SK-N-SH (cell line): ENCODE data around the gene FAF2. TPM values are rescaled to one million over a fixed set of nuclear protein-coding genes. Genes with fewer than 3 reads are reported as not detected.

Experiments used
- CTCF ChIA-PET: fragments of 300-600, 350-600 bp; formaldehyde crosslinking; extraction: SDS; loops from one replicate; lab custom pipeline; 2021; lab: Yijun Ruan, JAX
- POLR2A ChIA-PET: fragments of 350-600 bp; sonication (Branson Sonifier 250); formaldehyde crosslinking; extraction: SDS; loops from one replicate; lab custom pipeline; 2020; ENCODE audit warnings: antibody characterized with exemption, inconsistent platforms; lab: Yijun Ruan, JAX
- DNase-seq: peaks from one replicate; pipeline ENCODE4 v3.0.0; 2012
- H2AFZ ChIP-seq: fragments of 200-600 bp; sonication (generic); 2 replicates; pipeline ENCODE4 v1.8.1; 2016; ENCODE audit warnings: antibody characterized with exemption, mild to moderate bottlenecking, low read depth
- H3F3A ChIP-seq: fragments of 200-600 bp; sonication (generic); replicated peaks from 2 replicates; pipeline ENCODE3; 2016; ENCODE audit warnings: antibody characterized with exemption, mild to moderate bottlenecking; ENCODE audit not compliant: insufficient read depth
- H3K27ac ChIP-seq, 2 experiments: fragments of 200-500 bp in 1 of 2; fragments of 200-600 bp in 1 of 2; sonication (Bioruptor generic) in 1 of 2; sonication (generic), shearing (Covaris generic) in 1 of 2; 2 replicates each; pipeline versions ENCODE4 v1.5.1 to v1.6.1; 2014 to 2016; ENCODE audit warnings: low read depth in 2 of 2, inconsistent platforms in 1 of 2, low read length in 1 of 2, mild to moderate bottlenecking in 1 of 2, mixed read lengths in 1 of 2
- H3K27me3 ChIP-seq: fragments of 200-600 bp; sonication (generic), shearing (Covaris generic); 2 replicates; pipeline ENCODE4 v1.6.1; 2016; ENCODE audit warnings: mixed run types; ENCODE audit not compliant: insufficient read depth
- H3K36me3 ChIP-seq, 2 experiments: fragments of 200-500 bp in 1 of 2; fragments of 200-600 bp in 1 of 2; sonication (Bioruptor generic) in 1 of 2; sonication (generic) in 1 of 2; replicated peaks in 1 of 2; 2 replicates each; pipeline versions ENCODE3 to v1.5.1; 2014 to 2016; ENCODE audit warnings: low read length in 1 of 2, mild to moderate bottlenecking in 1 of 2; ENCODE audit not compliant: insufficient read depth in 2 of 2, control insufficient read depth in 1 of 2
- H3K4me1 ChIP-seq, 2 experiments: fragments of 200-500 bp in 1 of 2; fragments of 200-600 bp in 1 of 2; sonication (Bioruptor generic) in 1 of 2; sonication (generic), shearing (Covaris generic) in 1 of 2; 2 replicates each; pipeline versions ENCODE4 v1.5.1 to v1.6.1; 2014 to 2016; ENCODE audit warnings: low read depth in 1 of 2, low read length in 1 of 2, mixed run types in 1 of 2; ENCODE audit not compliant: insufficient read depth in 2 of 2, control insufficient read depth in 1 of 2
- H3K4me2 ChIP-seq: fragments of 200-600 bp; sonication (generic), shearing (Covaris generic); 2 replicates; pipeline ENCODE4 v1.6.1; 2017; ENCODE audit warnings: mixed run types
- H3K4me3 ChIP-seq, 2 experiments: fragments of 200-500 bp in 1 of 2; fragments of 200-600 bp in 1 of 2; sonication (Bioruptor generic) in 1 of 2; sonication (generic), shearing (Covaris generic) in 1 of 2; 2 replicates each; pipeline versions ENCODE4 v1.5.1 to v1.8.1; 2014 to 2016; ENCODE audit warnings: low read depth in 2 of 2, inconsistent platforms in 1 of 2, low read length in 1 of 2, mild to moderate bottlenecking in 1 of 2, mixed read lengths in 1 of 2, moderate library complexity in 1 of 2
- H3K79me2 ChIP-seq: fragments of 200-600 bp; sonication (generic); 2 replicates; pipeline ENCODE4 v1.8.1; 2017; ENCODE audit warnings: mild to moderate bottlenecking; ENCODE audit not compliant: insufficient read depth
- H3K9ac ChIP-seq: fragments of 200-600 bp; sonication (generic); 2 replicates; pipeline ENCODE4 v1.6.1; 2017; ENCODE audit warnings: mixed run types
- H3K9me2 ChIP-seq: fragments of 200-600 bp; sonication (generic); 2 replicates; pipeline ENCODE4 v1.6.1; 2017; ENCODE audit warnings: mixed run types
- H3K9me3 ChIP-seq: fragments of 200-600 bp; sonication (generic); 2 replicates; pipeline ENCODE4 v1.6.1; 2017; ENCODE audit warnings: mixed run types, mild to moderate bottlenecking, moderate library complexity
- H4K20me1 ChIP-seq: fragments of 200-600 bp; sonication (generic); 2 replicates; pipeline ENCODE4 v1.6.1; 2017; ENCODE audit warnings: mild to moderate bottlenecking, mixed run types; ENCODE audit not compliant: insufficient read depth
- CHD2 ChIP-seq: fragments of 150-350 bp; IDR thresholded peaks from 2 replicates; pipeline ENCODE4 v1.6.1; 2018; ENCODE audit warnings: low read length; ENCODE audit not compliant: partially characterized antibody
- CTCF ChIP-seq: fragments of 200-600 bp; sonication (generic); IDR thresholded peaks from 2 replicates; pipeline ENCODE4 v1.6.1; 2017; ENCODE audit warnings: antibody characterized with exemption, mild to moderate bottlenecking, moderate library complexity
- ELF1 ChIP-seq: IDR thresholded peaks from 2 replicates; pipeline ENCODE4 v1.4.0; 2012
- EP300 ChIP-seq, 2 experiments: IDR thresholded peaks; 2 replicates each; pipeline versions ENCODE4 v1.4.0 to v1.6.1; 2012; ENCODE audit warnings: borderline replicate concordance in 1 of 2, low read depth in 1 of 2, low read length in 1 of 2
- EZH2phosphoT487 ChIP-seq: fragments of 200-600 bp; sonication (generic); IDR thresholded peaks from 2 replicates; pipeline ENCODE4 v1.6.1; 2017; ENCODE audit warnings: low read depth, mixed run types, mild to moderate bottlenecking, antibody characterized with exemption, moderate library complexity, borderline replicate concordance
- FOSL2 ChIP-seq: IDR thresholded peaks from 2 replicates; pipeline ENCODE4 v1.4.0; 2012; ENCODE audit warnings: low read depth, mild to moderate bottlenecking, moderate library complexity, borderline replicate concordance
- GATA2 ChIP-seq: sonication (generic); formaldehyde crosslinking; IDR thresholded peaks from 2 replicates; pipeline ENCODE4 v1.5.0; 2020; ENCODE audit warnings: mild to moderate bottlenecking, missing genetic modification reagents
- JUND ChIP-seq: IDR thresholded peaks from 2 replicates; pipeline ENCODE4 v1.4.0; 2012
- MAX ChIP-seq: IDR thresholded peaks from 2 replicates; pipeline ENCODE4 v1.4.0; 2012; ENCODE audit warnings: low read depth
- MEF2A ChIP-seq: IDR thresholded peaks from 2 replicates; pipeline ENCODE4 v1.4.0; 2012; ENCODE audit warnings: low read depth, borderline replicate concordance
- MXI1 ChIP-seq: IDR thresholded peaks from 2 replicates; pipeline ENCODE4 v1.6.1; 2012; ENCODE audit warnings: mild to moderate bottlenecking, low read depth, low read length, improper control_type of control experiment
- PBX3 ChIP-seq: IDR thresholded peaks from 2 replicates; pipeline ENCODE4; 2012
- RAD21 ChIP-seq: IDR thresholded peaks from 2 replicates; pipeline ENCODE4 v1.6.1; 2012; ENCODE audit warnings: mild to moderate bottlenecking, low read length
- RFX5 ChIP-seq: IDR thresholded peaks from 2 replicates; pipeline ENCODE4 v1.6.1; 2012; ENCODE audit warnings: mild to moderate bottlenecking, improper control_type of control experiment, low read length
- RXRA ChIP-seq: IDR thresholded peaks from 2 replicates; pipeline ENCODE4 v1.4.0; 2012; ENCODE audit warnings: low read depth, mild to moderate bottlenecking, borderline replicate concordance
- SMC3 ChIP-seq: IDR thresholded peaks from 2 replicates; pipeline ENCODE4 v1.6.1; 2012; ENCODE audit warnings: low read depth, low read length, improper control_type of control experiment
- TCF12 ChIP-seq: IDR thresholded peaks from 2 replicates; pipeline ENCODE4 v1.4.0; 2012
- USF2 ChIP-seq: fragments of 150-350 bp; IDR thresholded peaks from 2 replicates; pipeline ENCODE4 v1.6.1; 2017; ENCODE audit warnings: antibody characterized with exemption, low read length, low read depth, borderline replicate concordance
- WGBS: methylation state at CpG from one replicate; pipeline ENCODE4 v1.1.6; 2017; ENCODE audit warnings: low lambda C conversion rate; 5-methylcytosine and 5-hydroxymethylcytosine counted together
- polyA plus RNA-seq, 3 experiments: library from polyadenylated mRNA; depleted of rRNA; stranded (reverse); fragments of >200 nt; gene quantifications; 2 replicates each; pipeline ENCODE4 v1.2.3, GENCODE V29; 2012

FAF2 gene
- polyA plus RNA-seq, 1 of the 3 experiments (the other 2 are of a cell fraction): 25.5 TPM

GRCh38 chr5:176542135-176542595 is 94.0 kb downstream of the FAF2 start:
- no peaks in the 10 kb centered on the region for H4K20me1 ChIP-seq
- H3K9me3 ChIP-seq: no peaks in the 10 kb centered on the region
- TF ChIP-seq EZH2phosphoT487: no peak
- TF ChIP-seq GATA2 (CRISPR knock-in tag): no peak
- no peak for TF ChIP-seq USF2
- no peak for TF ChIP-seq RFX5
- TF ChIP-seq, all 33 proteins: peak for 0
- Histone ChIP-seq H3K27me3 (no peaks in the 10 kb centered on the region), H3K9ac (no peak overlapping the region), H2AFZ (no peak overlapping the region), H3K36me3 (no peaks in the 10 kb centered on the region), H3F3A (no peaks in the 10 kb centered on the region), H3K9me2 (no peaks in the 10 kb centered on the region), H3K27ac (no peak overlapping the region), H3K4me2 (peak overlapping the region; percentile 94), H3K4me3 (peak overlapping the region; percentile 65 to 67), H3K4me1 (peaks cover 10 to 19% of the 10 kb centered on the region in 2 experiments; a peak in 3 of 4 replicates), H3K79me2 (no peaks in the 10 kb centered on the region)
- ChIA-PET CTCF (interaction anchor here (0.8 to 3.5 kb wide), 10 partner anchors 8 to 126 kb away, joined by 3 to 20 read pairs (median 5); partner anchors contain the start of gene CLTB), POLR2A (interaction anchor here (1.7 kb wide), 1 partner anchor 126 kb away, joined by 6 read pairs; the partner anchor contains the start of gene CLTB)
- 71% methylated on average over 6 of the region's 16 CpGs for WGBS
- DNase-seq: no peak

GRCh38 chr5:176542596-176543427 is 94.6 kb downstream of the FAF2 start:
- no peaks in the 10 kb centered on the region for H3K9me2 ChIP-seq
- H3K9me3 ChIP-seq: no peaks in the 10 kb centered on the region
- peak overlapping the region; percentile 98; the same call in 1 of the 2 replicates for H2AFZ ChIP-seq
- H3K79me2 ChIP-seq: no peaks in the 10 kb centered on the region
- peak overlapping the region; percentile 57; the same call in 1 of the 2 replicates for H3K9ac ChIP-seq
- no peak overlapping the region; a peak in 1 of 4 replicates for H3K27ac ChIP-seq
- no peaks in the 10 kb centered on the region for H3F3A ChIP-seq
- no peaks in the 10 kb centered on the region for H3K27me3 ChIP-seq
- no peaks in the 10 kb centered on the region for H3K36me3 ChIP-seq
- ChIA-PET CTCF (interaction anchor here (0.6 to 3.5 kb wide), 20 partner anchors 9 to 244 kb away, joined by 3 to 20 read pairs (median 4); partner anchors contain the start of genes CLTB, EIF4E1B, FAF2 and SNCB), POLR2A (interaction anchor here (1.0 to 1.8 kb wide), 5 partner anchors 8 to 127 kb away, joined by 3 to 6 read pairs (median 5); partner anchors contain the start of gene CLTB)
- no peaks in the 10 kb centered on the region for H4K20me1 ChIP-seq
- 41% methylated on average over 10 of the region's 110 CpGs for WGBS
- H3K4me3 ChIP-seq: peak overlapping the region; percentile 65 to 76
- peak overlapping the region; percentile 96 for H3K4me2 ChIP-seq
- peaks cover 10 to 19% of the 10 kb centered on the region in 2 experiments; a peak in 3 of 4 replicates for H3K4me1 ChIP-seq
- DNase-seq: peak; percentile 89
- TF ChIP-seq RAD21 (peak; percentile 36), EZH2phosphoT487 (no peak), CTCF (no peak), MEF2A (no peak), MAX (peak; percentile 8; the same call in 1 of the 2 replicates), PBX3 (no peak), EP300 (IDR thresholded peaks at IDR 0.05; ENCODE audit: borderline replicate concordance in 1 of 2, low read depth in 1 of 2, low read length in 1 of 2) (no peak), USF2 (no peak), MXI1 (no peak), ELF1 (no peak), TCF12 (no peak), RXRA (no peak), SMC3 (0 out of 2 replicates have a peak, but pooled peaks have one; percentile 11), JUND (no peak), CHD2 (no peak), RFX5 (no peak), FOSL2 (no peak)
